ENCODE data around the gene RNASEH2C.
A peak's percentile ranks its signal among the peaks of the same experiment; 100 is the strongest.
"Not testable (repeated sequence)": the region's sequence is repeated elsewhere in the genome, so short reads cannot be mapped to it uniquely, and the experiment has no call there.

The RNASEH2C gene

DNA sequence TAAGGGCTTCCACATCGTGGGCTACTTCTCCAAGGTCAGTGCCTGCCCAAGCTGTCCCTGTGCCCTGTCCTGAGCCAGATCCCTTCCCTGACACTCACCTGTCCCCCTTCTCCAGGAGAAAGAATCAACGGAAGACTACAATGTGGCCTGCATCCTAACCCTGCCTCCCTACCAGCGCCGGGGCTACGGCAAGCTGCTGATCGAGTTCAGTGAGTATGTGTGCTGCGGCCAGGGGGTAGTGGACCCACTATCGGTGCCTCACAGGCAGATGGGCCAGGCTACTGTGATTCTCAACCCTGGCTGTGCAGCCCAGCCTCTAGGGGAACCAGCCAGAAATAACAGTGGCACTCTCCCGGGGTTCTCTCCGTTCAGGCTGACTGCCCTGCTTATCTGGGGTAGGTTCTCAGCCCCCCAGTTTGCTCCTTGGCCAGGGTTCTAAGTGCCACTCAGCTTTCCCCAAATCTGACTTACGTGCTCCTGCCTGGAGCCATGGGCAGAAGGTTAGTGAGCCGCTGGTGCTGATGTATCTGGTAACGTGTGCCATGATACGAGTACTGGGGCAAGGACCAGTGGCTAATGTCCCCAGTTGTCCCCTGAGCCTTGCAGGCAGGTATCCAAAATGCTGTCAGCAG, 3.7 kb downstream of the RNASEH2C start:
- no peak for DNase-seq

DNA sequence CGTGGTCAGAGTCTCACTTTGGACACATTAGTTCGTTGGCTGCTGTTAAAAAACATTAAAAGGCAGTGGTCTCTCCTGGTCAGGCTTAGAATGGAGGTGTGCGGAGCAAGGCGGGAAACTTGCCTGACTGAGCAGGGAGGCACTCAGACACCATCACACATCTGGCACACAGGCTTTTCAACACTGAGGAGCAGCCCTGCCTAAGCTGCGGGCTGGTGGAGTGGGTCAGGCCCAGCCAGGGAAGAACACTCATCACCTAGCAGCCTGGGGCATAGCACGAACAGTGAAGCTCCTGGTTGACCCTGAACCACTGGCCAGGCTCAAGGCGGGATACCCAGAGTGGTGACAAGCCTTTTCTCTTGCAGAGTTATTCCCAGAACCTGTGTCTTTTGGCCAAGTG, 4.3 kb downstream of the RNASEH2C start:
- no peak for DNase-seq

DNA sequence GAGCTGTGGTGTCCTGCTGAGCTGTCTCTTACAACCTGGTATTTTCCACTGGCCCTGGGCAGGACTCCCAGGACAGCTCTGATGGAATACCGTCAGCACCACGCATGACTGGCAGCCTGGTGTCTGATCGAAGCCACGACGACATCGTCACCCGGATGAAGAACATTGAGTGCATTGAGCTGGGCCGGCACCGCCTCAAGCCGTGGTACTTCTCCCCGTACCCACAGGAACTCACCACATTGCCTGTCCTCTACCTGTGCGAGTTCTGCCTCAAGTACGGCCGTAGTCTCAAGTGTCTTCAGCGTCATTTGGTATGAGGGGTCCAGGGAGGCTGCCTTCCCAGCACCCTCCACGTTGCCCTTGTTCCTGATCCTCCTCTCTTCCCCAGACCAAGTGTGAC, 6.2 kb downstream of the RNASEH2C start:
- no peak for DNase-seq

DNA sequence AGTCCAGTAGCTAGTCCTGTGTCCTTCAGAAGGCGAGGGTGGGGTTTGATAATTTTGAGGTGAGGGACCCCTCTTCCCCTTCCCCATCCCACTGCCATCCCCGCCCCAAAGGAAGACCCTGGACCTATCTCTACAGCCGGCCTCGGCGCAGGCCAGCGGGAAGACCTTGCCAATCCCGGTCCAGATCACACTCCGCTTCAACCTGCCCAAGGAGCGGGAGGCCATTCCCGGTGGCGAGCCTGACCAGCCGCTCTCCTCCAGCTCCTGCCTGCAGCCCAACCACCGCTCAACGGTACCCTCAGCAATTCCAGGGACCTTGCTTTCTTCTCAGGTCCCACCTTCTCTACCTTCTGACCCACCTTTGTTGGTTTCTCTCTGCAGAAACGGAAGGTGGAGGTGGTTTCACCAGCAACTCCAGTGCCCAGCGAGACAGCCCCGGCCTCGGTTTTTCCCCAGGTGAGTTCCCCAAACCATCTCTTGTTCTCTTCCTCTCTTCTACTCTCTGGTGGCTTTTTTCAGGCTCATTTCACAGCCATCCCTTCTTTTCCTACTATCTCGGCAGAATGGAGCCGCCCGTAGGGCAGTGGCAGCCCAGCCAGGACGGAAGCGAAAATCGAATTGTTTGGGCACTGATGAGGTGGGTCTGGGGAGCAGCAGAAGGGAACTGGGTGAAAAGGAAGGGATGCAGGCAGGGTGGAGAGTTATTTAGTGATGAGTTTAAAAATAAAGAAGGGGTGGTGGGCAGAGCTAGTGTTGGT, 7.2 kb downstream of the RNASEH2C start:
- DNase-seq = no peak

GRCh38 chr11:65712633-65713076, 7.9 kb downstream of the RNASEH2C start:
- DNase-seq = no peak

GRCh38 chr11:65711785-65712632, 8.6 kb downstream of the RNASEH2C start, which contains the start of gene KAT5:
Gene KAT5 (plus strand): TSS chr11:65712252. CDS start chr11:65712268, 16 bp downstream.
- DNase-seq = peak; percentile 100

- peak; percentile 17 for DNase-seq
Measured at GRCh38 chr11:65710421-65710820, 10.2 kb downstream of the RNASEH2C start.

DNA sequence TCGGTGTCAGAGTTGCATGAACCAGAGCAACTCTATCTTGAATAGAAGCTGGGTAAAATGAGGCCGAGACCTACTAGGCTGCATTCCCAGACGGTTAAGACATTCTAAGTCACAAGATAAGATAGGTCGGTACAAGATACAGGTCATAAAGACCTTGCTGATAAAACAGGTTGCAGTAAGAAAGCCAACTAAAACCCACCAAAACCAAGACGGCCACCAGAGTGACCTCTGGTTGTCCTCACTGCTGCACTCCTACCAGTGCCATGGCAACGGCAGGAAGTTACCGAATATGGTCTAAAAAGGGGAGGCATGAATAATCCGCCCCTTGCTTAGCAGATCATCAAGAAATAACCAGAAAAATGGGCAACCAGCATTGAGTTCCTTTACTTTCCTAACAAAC, 10.9 kb downstream of the RNASEH2C start:
- no peak for DNase-seq

DNA sequence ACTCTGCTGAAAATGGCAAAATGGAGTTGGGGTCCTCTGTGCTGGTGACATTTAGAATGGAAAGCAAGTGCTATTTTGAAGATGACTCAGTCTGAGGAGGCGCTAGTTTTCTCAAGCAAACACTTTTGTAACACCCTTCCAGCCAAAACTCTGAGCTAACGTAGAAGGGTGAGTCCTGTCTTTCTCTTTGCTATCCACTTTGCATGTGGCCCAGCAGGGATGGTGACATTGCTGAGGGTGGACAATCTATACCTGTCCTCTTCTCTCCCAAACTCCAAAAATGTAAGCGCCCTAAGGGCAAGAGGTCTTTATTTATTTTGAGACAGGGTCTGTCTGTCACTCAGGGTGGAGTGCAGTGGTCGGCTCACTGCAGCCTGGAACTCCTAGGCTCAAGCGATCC, 12.1 kb downstream of the RNASEH2C start:
- no peak for DNase-seq

DNA sequence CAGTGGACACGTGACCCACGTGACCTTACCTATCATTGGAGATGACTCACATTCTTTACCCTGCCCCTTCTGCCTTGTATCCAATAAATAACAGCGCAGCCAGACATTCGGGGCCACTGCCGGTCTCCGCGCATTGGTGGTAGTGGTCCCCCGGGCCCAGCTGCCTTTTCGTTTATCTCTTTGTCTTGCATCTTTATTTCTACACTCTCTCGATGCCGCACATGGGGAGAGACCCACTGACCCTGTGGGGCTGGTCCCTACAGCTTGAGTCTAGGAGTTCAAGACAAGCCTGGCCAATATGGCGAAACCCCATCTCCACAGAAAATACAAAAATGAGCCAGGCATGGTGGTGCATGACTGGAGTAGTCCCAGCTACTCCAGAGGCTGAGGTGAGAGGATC, 13.6 kb downstream of the RNASEH2C start:
- DNase-seq = not testable (repeated sequence)

DNA sequence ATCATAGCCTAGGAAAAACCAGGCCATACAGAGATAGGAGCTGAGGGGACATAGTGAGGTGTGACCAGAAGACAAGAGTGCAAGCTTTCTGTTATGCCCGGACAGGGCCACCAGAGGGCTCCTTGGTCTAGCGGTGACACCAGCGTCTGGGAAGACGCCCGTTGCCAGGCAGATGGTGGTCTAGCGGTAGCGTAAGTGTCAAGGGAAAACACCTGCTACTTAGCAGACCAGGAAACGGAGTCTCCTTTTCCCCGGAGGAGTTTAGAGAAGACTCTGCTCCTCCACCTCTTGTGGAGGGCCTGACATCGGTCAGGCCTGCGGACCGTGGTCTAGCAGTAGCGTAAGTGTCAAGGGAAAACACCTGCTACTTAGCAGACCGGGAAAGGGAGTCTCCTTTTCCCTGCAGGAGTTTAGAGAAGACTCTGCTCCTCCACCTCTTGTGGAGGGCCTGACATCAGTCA, 14.3 kb downstream of the RNASEH2C start:
- peak; percentile 67 for DNase-seq

DNA sequence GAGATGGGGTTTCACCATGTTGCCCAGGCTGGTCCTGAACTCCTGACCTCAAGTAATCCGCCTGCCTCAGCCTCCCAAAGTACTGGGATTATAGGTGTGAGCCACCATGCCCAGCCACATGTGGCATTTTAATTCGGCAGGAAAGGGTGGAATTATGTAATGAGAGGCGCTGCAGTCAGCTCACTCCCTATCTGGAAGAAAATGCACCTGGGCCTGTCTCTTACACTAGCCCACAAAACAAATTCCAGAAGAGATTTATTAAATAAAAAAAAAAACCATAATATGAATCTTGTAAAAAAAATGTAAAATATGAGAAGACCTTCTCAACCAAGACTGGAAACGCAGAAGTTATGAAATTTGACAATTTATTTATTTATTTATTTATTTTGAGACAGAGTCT, 16.8 kb downstream of the RNASEH2C start:
- no peak for DNase-seq

DNA sequence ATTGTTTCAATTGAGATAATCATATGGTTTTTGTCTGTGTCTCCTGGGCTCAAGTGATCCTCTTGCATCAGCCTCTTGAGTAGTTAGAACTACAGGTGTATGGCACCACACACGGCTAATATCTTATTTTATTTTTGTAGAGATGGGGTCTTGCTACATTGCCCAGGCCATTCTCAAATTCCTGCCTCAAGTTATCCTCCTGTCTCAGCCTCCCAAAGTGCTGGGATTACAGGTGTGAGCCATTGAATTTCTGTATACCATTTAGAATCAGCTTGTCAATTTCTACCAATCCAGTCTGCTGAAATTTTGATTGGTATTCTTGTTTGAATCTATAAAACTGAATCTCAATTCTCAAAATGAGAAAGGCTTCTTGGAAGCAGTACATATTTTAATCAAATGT, 18.9 kb downstream of the RNASEH2C start:
- DNase-seq = no peak

DNA sequence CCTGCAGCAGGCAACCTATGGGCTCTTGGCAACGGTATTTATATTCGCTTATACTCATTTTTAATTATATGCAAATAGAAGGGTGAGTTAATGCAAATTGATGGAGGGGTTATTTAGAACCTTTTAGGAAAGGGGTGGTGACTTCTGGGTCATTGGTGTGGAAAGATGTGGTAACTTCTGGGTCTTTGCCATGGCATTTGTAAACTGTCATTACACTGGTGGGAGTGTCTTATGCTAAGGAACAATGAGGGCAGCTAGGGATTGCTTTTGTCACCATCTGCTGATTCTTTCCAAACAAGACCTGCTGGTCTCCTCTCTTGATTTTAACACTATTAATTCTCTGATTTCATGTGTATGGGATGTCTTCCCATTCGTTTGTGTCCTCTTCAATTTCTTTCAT, 20.2 kb downstream of the RNASEH2C start:
- no peak for DNase-seq

DNA sequence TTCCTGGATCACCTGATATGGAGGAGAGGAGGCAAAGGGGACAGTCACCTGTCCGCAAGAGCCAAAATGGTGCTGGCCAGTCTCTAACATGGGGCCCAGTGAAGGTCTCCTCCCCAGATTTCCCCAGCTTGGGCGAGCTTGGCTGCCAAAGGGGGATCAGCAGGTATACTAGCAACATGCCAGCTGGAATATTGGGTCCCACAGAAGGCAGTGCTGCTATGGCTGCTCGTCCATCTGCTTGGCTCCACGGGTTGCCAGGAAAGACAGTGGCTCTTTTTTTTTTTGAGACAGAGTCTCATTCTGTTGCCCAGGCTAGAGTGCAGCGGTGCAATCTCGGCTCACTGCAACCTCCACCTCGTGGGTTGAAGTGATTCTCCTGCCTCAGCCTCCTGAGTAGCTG, 21.3 kb downstream of the RNASEH2C start:
- no peak for DNase-seq

DNA sequence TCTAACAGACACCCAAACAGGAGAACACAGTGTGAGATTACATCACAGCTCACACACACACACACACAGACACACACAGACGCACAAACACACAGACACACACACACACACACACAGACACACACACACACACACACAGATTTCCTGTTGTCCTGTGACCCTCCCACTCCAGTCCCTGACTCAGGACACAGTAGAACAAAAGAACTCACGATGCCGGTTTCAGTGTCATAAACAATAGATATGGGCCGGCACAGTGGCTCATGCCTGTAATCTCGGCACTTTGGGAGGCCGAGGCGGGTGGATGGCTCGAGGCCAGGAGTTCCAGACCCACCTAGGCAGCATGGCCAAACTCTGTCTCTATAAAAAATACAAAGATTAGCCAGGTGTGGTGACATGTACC, 22.4 kb downstream of the RNASEH2C start:
- no peak for DNase-seq

GRCh38 chr11:65696802-65697552, 23.6 kb downstream of the RNASEH2C start:
- DNase-seq = no peak

GRCh38 chr11:65695459-65696241, 24.9 kb downstream of the RNASEH2C start:
- no peak for DNase-seq

DNA sequence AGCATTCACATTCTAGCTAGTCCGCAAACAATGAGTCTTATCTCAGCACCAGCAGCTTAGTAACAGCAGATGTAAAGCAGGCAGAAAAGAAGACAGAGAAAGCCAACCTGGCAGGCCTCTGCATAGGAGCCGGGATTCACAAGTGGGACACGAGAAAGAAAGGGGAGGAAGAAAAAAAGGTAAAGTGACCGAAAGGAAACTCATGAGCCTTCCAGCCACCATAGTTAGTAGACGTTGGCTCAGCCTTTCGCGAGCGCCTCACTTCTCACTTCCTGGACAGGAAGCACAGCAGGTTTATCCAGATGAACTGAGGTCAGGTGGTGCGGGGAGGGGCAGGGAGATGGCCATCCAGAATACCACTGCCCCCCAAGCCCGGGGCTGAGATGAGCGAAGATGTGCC, 28.2 kb downstream of the RNASEH2C start:
- DNase-seq = no peak

DNA sequence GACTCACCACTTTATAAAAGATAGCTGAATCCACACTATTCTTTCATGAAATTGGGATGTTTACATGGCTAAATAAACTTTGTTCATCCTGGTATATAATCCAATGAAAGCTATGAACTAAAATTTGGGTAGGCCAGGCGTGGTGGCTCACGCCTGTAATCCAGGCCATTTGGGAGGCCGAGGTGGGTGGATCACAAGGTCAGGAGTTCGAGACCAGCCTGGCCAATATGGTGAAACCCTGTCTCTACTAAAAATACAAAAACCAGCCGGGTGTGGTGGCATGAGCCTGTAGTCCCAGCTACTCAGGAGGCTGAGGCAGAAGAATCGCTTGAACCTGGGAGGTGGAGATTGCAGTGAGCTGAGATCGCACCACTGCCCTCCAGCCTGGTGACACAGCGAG, 28.8 kb downstream of the RNASEH2C start:
- not testable (repeated sequence) for DNase-seq

GRCh38 chr11:65685981-65686380, 34.6 kb downstream of the RNASEH2C start:
- DNase-seq = no peak

- DNase-seq = not testable (repeated sequence)
Measured at GRCh38 chr11:65683480-65683879, 37.1 kb downstream of the RNASEH2C start.

All from right forelimb (tissue), 1 donor.